Transverse colon (tissue), 4 donors: ENCODE data around the gene H2AZ1.

Source experiments
- CTCF ChIP-seq, 5 experiments: fragments of 200-600 bp in 3 of 5; fragments of 450-650 bp in 2 of 5; sonication (generic) in 3 of 5; IDR thresholded peaks; 1 replicate in 2 of 5; 2 replicates in 3 of 5; pipeline ENCODE4 v1.5.1; 2016 to 2017; ENCODE audit warnings: antibody characterized with exemption in 5 of 5, inconsistent platforms in 3 of 5, mild to moderate bottlenecking in 2 of 5, moderate library complexity in 1 of 5
- POLR2A ChIP-seq: fragments of 450-650 bp; IDR thresholded peaks from one replicate; pipeline ENCODE4 v1.6.1; 2016; ENCODE audit warnings: antibody characterized with exemption, mild to moderate bottlenecking, moderate library complexity
- POLR2AphosphoS5 ChIP-seq, 3 donors: sonication (generic); formaldehyde crosslinking; IDR thresholded peaks; one replicate each; pipeline ENCODE4 v1.6.1; 2016; ENCODE audit warnings: antibody characterized with exemption in 3 of 3

DNA sequence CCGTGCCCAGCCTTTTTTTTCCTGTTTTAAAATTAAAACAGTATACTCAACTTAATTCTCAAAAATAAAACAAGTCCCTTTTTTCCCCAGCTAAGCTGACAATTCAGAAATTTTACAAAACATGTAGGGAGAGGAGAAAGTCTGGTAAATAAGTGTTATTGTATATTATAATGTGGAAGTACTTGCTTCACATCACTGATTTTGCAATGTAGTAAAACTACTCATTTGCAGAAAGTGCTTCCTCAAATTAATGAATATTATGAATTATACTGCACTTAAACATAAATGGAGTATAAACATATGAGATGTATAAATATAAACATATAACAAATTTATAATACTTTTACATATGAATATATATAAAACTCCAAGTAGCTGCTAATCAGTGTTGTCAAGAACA is 11.6 kb upstream of the H2AZ1 start:
- TF ChIP-seq CTCF (IDR thresholded peaks at IDR 0.05) = no peak
- TF ChIP-seq POLR2AphosphoS5 (IDR thresholded peaks at IDR 0.05) = no peak
- TF ChIP-seq POLR2A = no peak
